Muscle layer of duodenum (tissue), 2 donors: ENCODE measurements around the gene STAC3.
"Not testable (repeated sequence)": the region's sequence is repeated elsewhere in the genome, so short reads cannot be mapped to it uniquely, and the experiment has no call there.

Experiments
- H3K27ac ChIP-seq: one replicate; pipeline ENCODE4 v1.7.0; 2013; ENCODE audit warnings: mild to moderate bottlenecking, low read length
- H3K27me3 ChIP-seq: one replicate; pipeline ENCODE4 v1.7.0; 2013; ENCODE audit warnings: low read depth, mild to moderate bottlenecking, control low read depth, low read length
- H3K36me3 ChIP-seq, 2 donors: one replicate each; pipeline ENCODE4 v1.7.0; 2013; ENCODE audit warnings: low read length in 2 of 2, control low read depth in 1 of 2, mild to moderate bottlenecking in 1 of 2; ENCODE audit not compliant: insufficient read depth in 2 of 2, control insufficient read depth in 1 of 2
- H3K4me1 ChIP-seq, 2 donors: one replicate each; pipeline ENCODE4 v1.7.0; 2013; ENCODE audit warnings: low read length in 2 of 2, mild to moderate bottlenecking in 2 of 2, control low read depth in 1 of 2, moderate library complexity in 1 of 2; ENCODE audit not compliant: insufficient read depth in 2 of 2, control insufficient read depth in 1 of 2
- H3K4me3 ChIP-seq, 2 donors: one replicate each; pipeline ENCODE4 v1.7.0; 2013; ENCODE audit warnings: low read length in 2 of 2, low read depth in 1 of 2, mild to moderate bottlenecking in 1 of 2
- H3K9me3 ChIP-seq, 2 donors: one replicate each; pipeline ENCODE4 v1.7.0; 2013; ENCODE audit warnings: low read length in 2 of 2, control low read depth in 1 of 2, mild to moderate bottlenecking in 1 of 2; ENCODE audit not compliant: control insufficient read depth in 1 of 2
- donor health status: healthy.

The STAC3 gene

GRCh38 chr12:57250956-57251355, at the start of gene STAC3:
Gene STAC3 (minus strand): TSS chr12:57251187. CDS start chr12:57249636, 1,551 bp downstream.
- H3K4me3 ChIP-seq, result no peak within 1 kb of the TSS
- no peaks in the 10 kb centered on the region for H3K4me1 ChIP-seq
- no peaks in the 10 kb centered on the region for H3K27me3 ChIP-seq
- no peak within 1 kb of the TSS for H3K27ac ChIP-seq
- H3K36me3 ChIP-seq, result peaks cover 10 to 15% of the 10 kb centered on the region in 2 donors
- no peaks in the 10 kb centered on the region for H3K9me3 ChIP-seq

DNA sequence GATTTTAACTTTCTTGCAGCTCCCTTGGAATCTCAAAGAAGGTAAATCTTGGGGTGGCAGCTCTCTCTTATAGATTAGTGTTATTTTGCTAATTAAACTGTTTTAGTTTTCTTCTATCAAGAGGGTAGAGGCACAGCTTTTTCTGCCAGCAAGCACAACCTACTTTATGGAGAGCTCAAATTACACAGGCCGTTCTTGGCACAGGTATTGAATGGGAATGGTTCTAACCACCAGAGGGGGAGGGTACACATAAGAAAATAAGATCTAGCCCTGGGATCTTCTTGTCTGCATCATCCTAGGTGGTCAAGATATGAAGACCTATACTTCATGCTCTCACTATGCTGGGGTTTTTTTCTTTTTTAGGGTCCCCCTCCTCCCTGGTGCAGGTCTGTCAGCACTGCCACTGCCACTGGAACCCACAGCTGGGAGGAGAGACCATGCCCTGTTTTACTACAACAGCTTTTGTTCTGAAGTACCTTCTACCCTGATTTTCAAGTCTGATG, 48.6 kb upstream of the STAC3 start:
- no peak overlapping the region for H3K4me3 ChIP-seq
- H3K9me3 ChIP-seq, result no peaks in the 10 kb centered on the region
- H3K4me1 ChIP-seq, result no peaks in the 10 kb centered on the region
- H3K27me3 ChIP-seq, result no peaks in the 10 kb centered on the region
- peaks cover 53 to 73% of the 10 kb centered on the region in 2 donors for H3K36me3 ChIP-seq
- H3K27ac ChIP-seq, result no peak overlapping the region

GRCh38 chr12:57296291-57296690, 45.3 kb upstream of the STAC3 start:
- H3K4me3 ChIP-seq, result no peak overlapping the region
- H3K4me1 ChIP-seq, result no peaks in the 10 kb centered on the region
- peaks cover 60 to 79% of the 10 kb centered on the region in 2 donors for H3K36me3 ChIP-seq
- no peak overlapping the region for H3K27ac ChIP-seq
- no peaks in the 10 kb centered on the region for H3K9me3 ChIP-seq
- no peaks in the 10 kb centered on the region for H3K27me3 ChIP-seq

DNA sequence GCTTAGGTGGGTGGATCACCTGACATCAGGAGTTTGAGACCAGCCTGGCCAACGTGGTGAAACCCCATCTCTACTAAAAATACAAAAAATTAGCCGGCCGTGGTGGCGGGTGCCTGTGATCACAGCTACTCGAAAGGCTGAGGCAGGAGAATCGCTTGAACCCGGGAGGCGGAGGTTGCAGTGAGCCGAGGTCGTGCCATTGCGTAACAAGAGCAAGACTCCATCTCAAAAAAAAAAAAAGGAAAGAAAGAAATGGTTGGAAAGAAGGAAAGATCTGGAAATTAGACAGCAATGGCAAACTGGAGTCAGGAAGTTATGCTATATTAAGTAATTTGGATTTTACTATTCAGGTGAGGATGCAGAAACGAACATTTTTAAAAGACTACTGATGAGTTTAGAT, 31.1 kb upstream of the STAC3 start:
- H3K4me3 ChIP-seq, H3K9me3 ChIP-seq, H3K4me1 ChIP-seq, H3K27ac ChIP-seq, H3K27me3 ChIP-seq: not testable (repeated sequence)
- peaks cover 39 to 61% of the 10 kb centered on the region in 2 donors for H3K36me3 ChIP-seq

DNA sequence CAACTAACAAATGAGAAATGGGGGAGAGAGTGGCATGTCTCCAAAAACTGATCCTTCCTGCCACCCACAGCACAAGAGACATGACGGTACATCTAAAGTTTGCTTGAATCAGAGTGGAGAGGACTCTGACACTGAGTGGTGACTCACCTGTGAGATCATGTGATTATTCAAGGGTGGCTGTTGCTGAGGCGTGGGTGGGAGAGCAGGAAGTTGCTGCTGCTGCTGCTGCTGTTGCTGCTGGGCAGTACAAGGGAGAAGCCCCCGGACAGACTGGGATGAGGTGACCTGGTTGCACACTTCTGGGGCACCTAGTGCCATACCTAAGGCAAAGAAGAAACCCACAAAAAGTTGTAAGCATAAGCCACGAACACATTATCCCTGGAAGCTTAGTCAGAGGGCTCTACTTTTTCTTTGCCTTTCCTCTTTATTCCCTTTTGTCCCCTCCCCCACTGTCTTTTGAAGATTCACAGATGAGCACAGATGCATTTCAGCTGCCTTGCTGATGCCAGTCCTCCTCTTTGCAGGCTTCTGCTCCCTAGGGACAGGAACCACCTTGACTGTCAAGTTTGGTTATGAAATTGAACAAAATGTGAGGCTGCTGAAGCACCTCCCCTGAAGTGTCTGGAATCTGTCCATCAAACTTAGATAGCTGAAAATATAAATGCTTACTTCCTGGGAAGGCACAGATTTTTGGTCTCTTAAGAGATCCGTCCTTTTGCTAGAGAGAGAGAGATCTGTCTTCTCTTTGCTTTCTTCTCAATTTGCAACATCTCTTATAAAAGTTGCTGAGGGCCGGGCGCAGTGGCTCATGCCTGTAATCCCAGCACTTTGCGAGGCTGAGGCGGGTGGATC, 29.4 kb upstream of the STAC3 start:
- peaks cover 39 to 54% of the 10 kb centered on the region in 2 donors for H3K36me3 ChIP-seq

GRCh38 chr12:57278465-57279381, 27.7 kb upstream of the STAC3 start:
- Histone ChIP-seq H3K36me3 (peaks cover 36 to 61% of the 10 kb centered on the region in 2 donors), H3K9me3 (no peaks in the 10 kb centered on the region), H3K27ac (no peak overlapping the region), H3K4me1 (peaks cover 7 to 8% of the 10 kb centered on the region in 2 donors), H3K4me3 (no peak overlapping the region), H3K27me3 (no peaks in the 10 kb centered on the region)

More for the DNA sequence above, 29.4 kb upstream of the STAC3 start:
- Histone ChIP-seq H3K4me1 (peaks cover 7 to 8% of the 10 kb centered on the region in 2 donors), H3K4me3 (no peak overlapping the region), H3K9me3 (no peaks in the 10 kb centered on the region), H3K27ac (peak overlapping the region; percentile 85), H3K27me3 (no peaks in the 10 kb centered on the region)

DNA sequence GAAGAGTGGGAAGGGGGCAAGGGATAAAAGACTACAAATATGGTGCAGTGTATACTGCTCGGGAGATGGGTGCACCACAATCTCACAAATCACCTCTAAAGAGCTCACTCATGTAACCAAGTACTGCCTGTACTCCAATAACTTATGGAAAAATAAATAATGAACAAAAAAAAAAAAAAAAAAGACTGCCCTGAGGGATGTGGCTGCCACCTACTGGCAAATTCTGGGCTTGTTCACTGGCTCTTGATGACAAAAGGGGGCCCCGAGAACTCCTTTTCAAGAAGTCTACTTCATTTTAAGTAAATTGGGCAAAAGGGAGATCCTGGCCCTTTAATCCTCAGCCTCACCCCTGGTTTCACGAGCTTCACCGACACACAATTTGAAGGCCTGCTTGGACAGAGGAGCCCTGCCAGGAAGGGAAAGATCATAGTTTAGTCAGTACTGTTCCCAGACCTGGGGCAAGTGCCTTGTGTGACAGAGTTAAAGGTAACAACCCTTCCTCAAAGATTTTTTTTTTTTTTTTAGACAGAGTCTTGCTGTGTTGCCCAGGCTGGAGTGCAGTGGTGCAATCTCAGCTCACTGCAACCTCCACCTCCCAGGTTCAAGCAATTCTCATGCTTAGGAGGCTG, 26.1 kb upstream of the STAC3 start:
- no peaks in the 10 kb centered on the region for H3K27me3 ChIP-seq
- peaks cover 7 to 8% of the 10 kb centered on the region in 2 donors for H3K4me1 ChIP-seq
- no peak overlapping the region for H3K4me3 ChIP-seq
- H3K36me3 ChIP-seq, result peaks cover 40 to 63% of the 10 kb centered on the region in 2 donors
- no peak overlapping the region for H3K27ac ChIP-seq
- no peaks in the 10 kb centered on the region for H3K9me3 ChIP-seq

DNA sequence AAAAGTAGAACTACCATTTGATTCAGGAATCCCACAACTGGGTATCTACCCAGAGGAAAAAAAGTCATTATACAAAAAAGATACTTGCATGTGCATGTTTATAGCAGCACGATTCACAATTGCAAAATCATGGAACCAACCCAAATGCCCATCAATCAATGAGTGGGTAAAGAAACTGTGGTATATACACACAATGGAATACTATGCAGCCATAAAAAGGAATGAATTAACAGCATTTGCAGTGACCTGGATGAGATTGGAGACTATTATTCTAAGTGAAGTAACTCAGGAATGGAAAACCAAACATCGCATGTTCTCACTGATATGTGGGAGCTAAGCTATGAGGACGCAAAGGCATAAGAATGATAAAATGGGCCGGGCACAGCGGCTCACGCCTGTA, 25.2 kb upstream of the STAC3 start:
- not testable (repeated sequence) for H3K4me1 ChIP-seq, H3K9me3 ChIP-seq, H3K27ac ChIP-seq, H3K27me3 ChIP-seq, H3K4me3 ChIP-seq
- peaks cover 45 to 66% of the 10 kb centered on the region in 2 donors for H3K36me3 ChIP-seq

DNA sequence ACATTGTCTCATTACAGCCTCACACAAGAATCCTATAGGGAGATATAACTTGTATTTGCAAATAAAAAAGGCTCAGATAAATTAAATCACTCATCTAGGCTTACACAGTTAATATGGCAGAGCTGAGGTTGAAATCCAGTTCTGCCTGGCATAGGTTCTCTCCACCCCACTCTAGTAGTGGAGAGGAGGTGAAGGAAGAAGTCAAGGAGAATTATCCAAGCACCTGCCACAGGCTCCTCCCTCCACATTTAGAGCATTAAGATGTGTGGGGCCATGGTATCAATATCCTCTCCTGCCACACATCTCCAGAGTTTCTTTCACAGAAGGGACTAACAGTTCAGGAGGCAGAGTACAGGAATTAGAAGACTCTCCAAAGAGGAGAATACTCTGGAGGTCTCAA, 22.5 kb upstream of the STAC3 start:
- no peaks in the 10 kb centered on the region for H3K4me1 ChIP-seq
- H3K27ac ChIP-seq, result no peak overlapping the region

GRCh38 chr12:57272337-57273151, 21.6 kb upstream of the STAC3 start:
- Histone ChIP-seq H3K27me3 (no peaks in the 10 kb centered on the region), H3K27ac (no peak overlapping the region), H3K36me3 (peaks cover 49 to 64% of the 10 kb centered on the region in 2 donors), H3K4me1 (no peaks in the 10 kb centered on the region), H3K4me3 (no peak overlapping the region), H3K9me3 (no peaks in the 10 kb centered on the region)

More for the DNA sequence above, 22.5 kb upstream of the STAC3 start:
- no peaks in the 10 kb centered on the region for H3K27me3 ChIP-seq
- H3K4me3 ChIP-seq, result no peak overlapping the region
- H3K9me3 ChIP-seq, result no peaks in the 10 kb centered on the region
- peaks cover 49 to 67% of the 10 kb centered on the region in 2 donors for H3K36me3 ChIP-seq
